ENCODE results near the gene TBCD.

Gene TBCD

GRCh38 chr17:82808006-82808405 is 56.1 kb downstream of the TBCD start:
- Histone ChIP-seq H3K4me1 (ENCODE audit: control insufficient read depth in 1 of 2, insufficient read depth in 2 of 2, low read length in 2 of 2) (peaks cover 0 to 3% of the 10 kb centered on the region in 2 donors), H3K36me3 (ENCODE audit: control insufficient read depth in 1 of 2, insufficient read depth in 2 of 2, low read length in 2 of 2) (peaks cover 0 to 20% of the 10 kb centered on the region in 2 donors)

GRCh38 chr17:82808921-82809905 is 57.3 kb downstream of the TBCD start:
- H3K9me3 ChIP-seq (ENCODE audit: control insufficient read depth in 1 of 2, low read length in 2 of 2), result no peaks in the 10 kb centered on the region
- no peak overlapping the region for H3K9ac ChIP-seq (ENCODE audit: low read depth in 1 of 2, low read length in 2 of 2)
- H3K36me3 ChIP-seq (ENCODE audit: control insufficient read depth in 1 of 2, insufficient read depth in 2 of 2, low read length in 2 of 2), result peaks cover 0 to 20% of the 10 kb centered on the region in 2 donors
- H3K4me1 ChIP-seq (ENCODE audit: control insufficient read depth in 1 of 2, insufficient read depth in 2 of 2, low read length in 2 of 2), result peaks cover 0 to 3% of the 10 kb centered on the region in 2 donors
- H3K4me3 ChIP-seq (ENCODE audit: low read depth in 1 of 2, low read length in 2 of 2), result no peak overlapping the region
- H3K27ac ChIP-seq (ENCODE audit: low read depth, low read length), result no peak overlapping the region
- no peaks in the 10 kb centered on the region for H3K27me3 ChIP-seq (ENCODE audit: control insufficient read depth in 1 of 2, insufficient read depth in 2 of 2, low read length in 2 of 2)

More at GRCh38 chr17:82808006-82808405, 56.1 kb downstream of the TBCD start:
- H3K9me3 ChIP-seq (ENCODE audit: control insufficient read depth in 1 of 2, low read length in 2 of 2), result no peaks in the 10 kb centered on the region
- H3K27me3 ChIP-seq (ENCODE audit: control insufficient read depth in 1 of 2, insufficient read depth in 2 of 2, low read length in 2 of 2), result no peaks in the 10 kb centered on the region
- no peak overlapping the region for H3K27ac ChIP-seq (ENCODE audit: low read depth, low read length)
- no peak overlapping the region for H3K4me3 ChIP-seq (ENCODE audit: low read depth in 1 of 2, low read length in 2 of 2)
- H3K9ac ChIP-seq (ENCODE audit: low read depth in 1 of 2, low read length in 2 of 2), result no peak overlapping the region

- no peaks in the 10 kb centered on the region for H3K4me1 ChIP-seq (ENCODE audit: control insufficient read depth in 1 of 2, insufficient read depth in 2 of 2, low read length in 2 of 2)
- H3K27me3 ChIP-seq (ENCODE audit: control insufficient read depth in 1 of 2, insufficient read depth in 2 of 2, low read length in 2 of 2), result no peaks in the 10 kb centered on the region
- H3K9me3 ChIP-seq (ENCODE audit: control insufficient read depth in 1 of 2, low read length in 2 of 2), result no peaks in the 10 kb centered on the region
- H3K27ac ChIP-seq (ENCODE audit: low read depth, low read length), result no peak overlapping the region
- peaks cover 3 to 19% of the 10 kb centered on the region in 2 donors for H3K36me3 ChIP-seq (ENCODE audit: control insufficient read depth in 1 of 2, insufficient read depth in 2 of 2, low read length in 2 of 2)
- no peak overlapping the region for H3K9ac ChIP-seq (ENCODE audit: low read depth in 1 of 2, low read length in 2 of 2)
- no peak overlapping the region for H3K4me3 ChIP-seq (ENCODE audit: low read depth in 1 of 2, low read length in 2 of 2)
Measured at GRCh38 chr17:82810644-82811430, 59.0 kb downstream of the TBCD start.

- Histone ChIP-seq H3K4me1 (ENCODE audit: control insufficient read depth in 1 of 2, insufficient read depth in 2 of 2, low read length in 2 of 2) (no peaks in the 10 kb centered on the region), H3K36me3 (ENCODE audit: control insufficient read depth in 1 of 2, insufficient read depth in 2 of 2, low read length in 2 of 2) (peaks cover 7 to 22% of the 10 kb centered on the region in 2 donors), H3K27me3 (ENCODE audit: control insufficient read depth in 1 of 2, insufficient read depth in 2 of 2, low read length in 2 of 2) (no peaks in the 10 kb centered on the region), H3K9me3 (ENCODE audit: control insufficient read depth in 1 of 2, low read length in 2 of 2) (no peaks in the 10 kb centered on the region), H3K4me3 (ENCODE audit: low read depth in 1 of 2, low read length in 2 of 2) (no peak overlapping the region), H3K9ac (ENCODE audit: low read depth in 1 of 2, low read length in 2 of 2) (no peak overlapping the region), H3K27ac (ENCODE audit: low read depth, low read length) (no peak overlapping the region)
Measured at GRCh38 chr17:82812058-82812457, 60.2 kb downstream of the TBCD start.

GRCh38 chr17:82812601-82813000 is 60.7 kb downstream of the TBCD start:
- Histone ChIP-seq H3K4me3 (ENCODE audit: low read depth in 1 of 2, low read length in 2 of 2) (no peak overlapping the region), H3K27ac (ENCODE audit: low read depth, low read length) (no peak overlapping the region), H3K9me3 (ENCODE audit: control insufficient read depth in 1 of 2, low read length in 2 of 2) (no peaks in the 10 kb centered on the region), H3K27me3 (ENCODE audit: control insufficient read depth in 1 of 2, insufficient read depth in 2 of 2, low read length in 2 of 2) (no peaks in the 10 kb centered on the region), H3K4me1 (ENCODE audit: control insufficient read depth in 1 of 2, insufficient read depth in 2 of 2, low read length in 2 of 2) (no peaks in the 10 kb centered on the region), H3K36me3 (ENCODE audit: control insufficient read depth in 1 of 2, insufficient read depth in 2 of 2, low read length in 2 of 2) (peaks cover 7 to 23% of the 10 kb centered on the region in 2 donors), H3K9ac (ENCODE audit: low read depth in 1 of 2, low read length in 2 of 2) (no peak overlapping the region)

- Histone ChIP-seq H3K9me3 (ENCODE audit: control insufficient read depth in 1 of 2, low read length in 2 of 2) (no peaks in the 10 kb centered on the region), H3K9ac (ENCODE audit: low read depth in 1 of 2, low read length in 2 of 2) (no peak overlapping the region), H3K36me3 (ENCODE audit: control insufficient read depth in 1 of 2, insufficient read depth in 2 of 2, low read length in 2 of 2) (peaks cover 7 to 32% of the 10 kb centered on the region in 2 donors), H3K4me1 (ENCODE audit: control insufficient read depth in 1 of 2, insufficient read depth in 2 of 2, low read length in 2 of 2) (no peaks in the 10 kb centered on the region), H3K27ac (ENCODE audit: low read depth, low read length) (no peak overlapping the region), H3K4me3 (ENCODE audit: low read depth in 1 of 2, low read length in 2 of 2) (no peak overlapping the region), H3K27me3 (ENCODE audit: control insufficient read depth in 1 of 2, insufficient read depth in 2 of 2, low read length in 2 of 2) (no peaks in the 10 kb centered on the region)
Measured at GRCh38 chr17:82813299-82814051, 61.6 kb downstream of the TBCD start.

GRCh38 chr17:82814834-82815233 is 63.0 kb downstream of the TBCD start:
- H3K9ac ChIP-seq (ENCODE audit: low read depth in 1 of 2, low read length in 2 of 2), result no peak overlapping the region
- peaks cover 14 to 31% of the 10 kb centered on the region in 2 donors for H3K36me3 ChIP-seq (ENCODE audit: control insufficient read depth in 1 of 2, insufficient read depth in 2 of 2, low read length in 2 of 2)
- no peak overlapping the region for H3K4me3 ChIP-seq (ENCODE audit: low read depth in 1 of 2, low read length in 2 of 2)
- peaks cover 0 to 3% of the 10 kb centered on the region in 2 donors for H3K9me3 ChIP-seq (ENCODE audit: control insufficient read depth in 1 of 2, low read length in 2 of 2)
- H3K27me3 ChIP-seq (ENCODE audit: control insufficient read depth in 1 of 2, insufficient read depth in 2 of 2, low read length in 2 of 2), result no peaks in the 10 kb centered on the region
- no peak overlapping the region for H3K27ac ChIP-seq (ENCODE audit: low read depth, low read length)
- no peaks in the 10 kb centered on the region for H3K4me1 ChIP-seq (ENCODE audit: control insufficient read depth in 1 of 2, insufficient read depth in 2 of 2, low read length in 2 of 2)

GRCh38 chr17:82815354-82815753 is 63.5 kb downstream of the TBCD start:
- H3K27ac ChIP-seq (ENCODE audit: low read depth, low read length), result no peak overlapping the region
- peaks cover 14 to 31% of the 10 kb centered on the region in 2 donors for H3K36me3 ChIP-seq (ENCODE audit: control insufficient read depth in 1 of 2, insufficient read depth in 2 of 2, low read length in 2 of 2)
- H3K4me1 ChIP-seq (ENCODE audit: control insufficient read depth in 1 of 2, insufficient read depth in 2 of 2, low read length in 2 of 2), result no peaks in the 10 kb centered on the region
- no peak overlapping the region for H3K9ac ChIP-seq (ENCODE audit: low read depth in 1 of 2, low read length in 2 of 2)
- no peaks in the 10 kb centered on the region for H3K27me3 ChIP-seq (ENCODE audit: control insufficient read depth in 1 of 2, insufficient read depth in 2 of 2, low read length in 2 of 2)
- H3K9me3 ChIP-seq (ENCODE audit: control insufficient read depth in 1 of 2, low read length in 2 of 2), result peaks cover under 1 to 7% of the 10 kb centered on the region in 2 donors
- H3K4me3 ChIP-seq (ENCODE audit: low read depth in 1 of 2, low read length in 2 of 2), result no peak overlapping the region

GRCh38 chr17:82815790-82816305 is 64.0 kb downstream of the TBCD start:
- H3K27me3 ChIP-seq (ENCODE audit: control insufficient read depth in 1 of 2, insufficient read depth in 2 of 2, low read length in 2 of 2), result no peaks in the 10 kb centered on the region
- peaks cover 3 to 11% of the 10 kb centered on the region in 2 donors for H3K9me3 ChIP-seq (ENCODE audit: control insufficient read depth in 1 of 2, low read length in 2 of 2)
- H3K4me3 ChIP-seq (ENCODE audit: low read depth in 1 of 2, low read length in 2 of 2), result no peak overlapping the region
- peaks cover 14 to 29% of the 10 kb centered on the region in 2 donors for H3K36me3 ChIP-seq (ENCODE audit: control insufficient read depth in 1 of 2, insufficient read depth in 2 of 2, low read length in 2 of 2)
- H3K27ac ChIP-seq (ENCODE audit: low read depth, low read length), result no peak overlapping the region
- no peaks in the 10 kb centered on the region for H3K4me1 ChIP-seq (ENCODE audit: control insufficient read depth in 1 of 2, insufficient read depth in 2 of 2, low read length in 2 of 2)
- no peak overlapping the region for H3K9ac ChIP-seq (ENCODE audit: low read depth in 1 of 2, low read length in 2 of 2)

Data from duodenal mucosa (tissue), 2 donors.